Panc1 (cell line): ENCODE measurements around the gene HMG20B. TPM values are rescaled to one million over a fixed set of nuclear protein-coding genes. Genes with fewer than 3 reads are reported as not detected.

ENCODE experiments used
- ATAC-seq: fragments of 200-7000 bp; cut with Tn5 transposase; 2 replicates; pipeline ENCODE4 v1.9.1; 2020; ENCODE audit warnings: mild to moderate bottlenecking, moderate library complexity
- BruUV-seq: library from RNA; stranded (reverse); fragments of 400-500 nt; replicated peaks from 2 replicates; lab custom pipeline; 2021; lab: Mats Ljungman, UMichigan
- CTCF ChIA-PET: fragments of 300-600 bp; sonication (Branson Sonifier 250); formaldehyde crosslinking; loops from one replicate; lab custom pipeline; 2022; ENCODE audit warnings: antibody characterized with exemption; lab: Charles Lee
- POLR2A ChIA-PET: fragments of 300-600 bp; sonication (Branson Sonifier 250); formaldehyde crosslinking; loops from one replicate; lab custom pipeline; 2022; ENCODE audit warnings: antibody characterized with exemption; lab: Charles Lee
- DNase-seq: peaks from one replicate; pipeline ENCODE4 v3.0.0-alpha.2; 2010; ENCODE audit warnings: low read depth, low spot score
- H3K27ac ChIP-seq: 2 replicates; pipeline ENCODE4 v1.5.1; 2011; ENCODE audit warnings: mild to moderate bottlenecking, low read length, inconsistent platforms
- H3K27me3 ChIP-seq: fragments of 200-500 bp; sonication (Bioruptor generic); 2 replicates; pipeline ENCODE4 v1.6.0; 2014; ENCODE audit warnings: low read length, inconsistent platforms; ENCODE audit not compliant: control insufficient read depth, insufficient read depth
- H3K36me3 ChIP-seq: fragments of 200-500 bp; sonication (Bioruptor generic); 2 replicates; pipeline ENCODE4 v1.5.1; 2014; ENCODE audit warnings: inconsistent platforms, mild to moderate bottlenecking, low read length, moderate library complexity; ENCODE audit not compliant: control insufficient read depth, insufficient read depth
- H3K4me1 ChIP-seq: 2 replicates; pipeline ENCODE4 v1.5.1; 2011; ENCODE audit warnings: inconsistent platforms, mild to moderate bottlenecking, low read length, moderate library complexity; ENCODE audit not compliant: control insufficient read depth, insufficient read depth
- H3K4me3 ChIP-seq, 2 experiments: 2 replicates each; pipeline ENCODE4 v1.5.1; 2011 to 2012; ENCODE audit warnings: low read depth in 2 of 2, low read length in 2 of 2, mild to moderate bottlenecking in 2 of 2, inconsistent platforms in 1 of 2, moderate library complexity in 1 of 2
- H3K9me3 ChIP-seq: fragments of 200-500 bp; sonication (Bioruptor generic); 2 replicates; pipeline ENCODE4 v1.5.1; 2014; ENCODE audit warnings: low read depth, mild to moderate bottlenecking, inconsistent platforms, low read length, moderate library complexity; ENCODE audit not compliant: control insufficient read depth, insufficient read depth
- CTCF ChIP-seq: fragments of 450-650 bp; IDR thresholded peaks from 2 replicates; pipeline ENCODE4 v1.5.1; 2017; ENCODE audit warnings: mild to moderate bottlenecking
- POLR2AphosphoS5 ChIP-seq: IDR thresholded peaks from 2 replicates; pipeline ENCODE4 v1.6.1; 2012; ENCODE audit warnings: mild to moderate bottlenecking, low read depth, low read length, moderate library complexity
- REST ChIP-seq, 2 experiments: IDR thresholded peaks; 2 replicates each; pipeline ENCODE4 v1.6.1; 2011 to 2012; ENCODE audit warnings: low read depth in 2 of 2, control low read depth in 1 of 2, low read length in 1 of 2, mild to moderate bottlenecking in 1 of 2, moderate library complexity in 1 of 2; ENCODE audit not compliant: insufficient read depth in 1 of 2
- SIN3A ChIP-seq: IDR thresholded peaks from 2 replicates; pipeline ENCODE4 v1.6.1; 2012; ENCODE audit warnings: low read depth, mild to moderate bottlenecking, low read length, moderate library complexity, borderline replicate concordance; ENCODE audit not compliant: insufficient read depth
- TCF7L2 ChIP-seq: IDR thresholded peaks from 2 replicates; pipeline ENCODE4 v1.6.1; 2011; ENCODE audit warnings: mild to moderate bottlenecking, low read depth, low read length, inconsistent platforms
- in situ Hi-C: cut with HindIII; loops from 2 replicates; pipeline ENCODE4 v1.10.0; 2016; ENCODE audit warnings: low sequenced_read_pairs, low pct_unique_long_range_greater_than_20kb
- intact Hi-C: fragments of 100-400 bp; cut with micrococcal nuclease; formaldehyde crosslinking; loops from one replicate; pipeline ENCODE4 v1.10.0; 2022; ENCODE audit not compliant: unreplicated experiment
- total RNA-seq: library from RNA; stranded (reverse); gene quantifications from one replicate; pipeline ENCODE4 v1.2.1, GENCODE V29; 2021; ENCODE audit not compliant: unreplicated experiment

Gene HMG20B
- total RNA-seq, 1 experiment from 2014 or later = 74.7 TPM

- no TSS peak for BruUV-seq
- ATAC-seq = no peak
- peaks cover 6% of the 10 kb centered on the region for H3K4me1 ChIP-seq
- no peaks in the 10 kb centered on the region for H3K27me3 ChIP-seq
- ChIA-PET CTCF (interaction anchor here (0.7 kb wide), 1 partner anchor 90 kb away, joined by 8 read pairs; no protein-coding TSS in a partner anchor), POLR2A (no interaction called here)
- intact Hi-C loops (no loop called here), in situ Hi-C loops (no loop called here)
- H3K9me3 ChIP-seq = no peaks in the 10 kb centered on the region
- peak overlapping the region; percentile 35 to 93; a peak in 3 of 4 replicates for H3K4me3 ChIP-seq
- H3K27ac ChIP-seq = peak overlapping the region; percentile 70
- H3K36me3 ChIP-seq = peaks cover 5% of the 10 kb centered on the region; the same call in 1 of the 2 replicates
- DNase-seq = no peak
- TF ChIP-seq SIN3A = no peak
- TF ChIP-seq CTCF = no peak
- no peak for TF ChIP-seq TCF7L2
- no peak for TF ChIP-seq REST (IDR thresholded peaks at IDR 0.05; ENCODE audit: insufficient read depth in 1 of 2, low read depth in 2 of 2, low read length in 1 of 2)
- no peak for TF ChIP-seq POLR2AphosphoS5
These were observed 54.6 kb downstream of the HMG20B start for GRCh38 chr19:3627351-3627723.

Other genes starting within 250 kb of the HMG20B start
- gene NFIC, start 206.4 kb upstream of the HMG20B start, total RNA-seq = 120 TPM
- 0.28 TPM for gene SMIM24, start 92.4 kb upstream of the HMG20B start, total RNA-seq
- not detected for gene SMIM44, start 89.5 kb upstream of the HMG20B start, total RNA-seq
- gene DOHH, start 72.3 kb upstream of the HMG20B start, total RNA-seq = 24.9 TPM
- gene FZR1, start 66.6 kb upstream of the HMG20B start, total RNA-seq = 48.7 TPM
- gene TEKTIP1, start 33.8 kb upstream of the HMG20B start, total RNA-seq = not detected
- gene MFSD12, start 15.4 kb upstream of the HMG20B start, total RNA-seq = 98.8 TPM
- gene GIPC3, start 12.5 kb downstream of the HMG20B start, total RNA-seq = 0.92 TPM
- 5.2 TPM for gene TBXA2R, start 33.9 kb downstream of the HMG20B start, total RNA-seq
- gene CACTIN, start 53.8 kb downstream of the HMG20B start, total RNA-seq = 25.2 TPM
- gene PIP5K1C, start 127.5 kb downstream of the HMG20B start, total RNA-seq = 30.6 TPM
- 2.7 TPM for gene TJP3, start 135.4 kb downstream of the HMG20B start, total RNA-seq
- gene APBA3, start 188.7 kb downstream of the HMG20B start, total RNA-seq = 34.0 TPM
- 42.8 TPM for gene MRPL54, start 189.7 kb downstream of the HMG20B start, total RNA-seq
- not detected for gene RAX2, start 199.3 kb downstream of the HMG20B start, total RNA-seq
- 0.21 TPM for gene MATK, start 213.4 kb downstream of the HMG20B start, total RNA-seq